GM23338 (cell line): ENCODE data around the gene TBX18. TPM values are rescaled to one million over a fixed set of nuclear protein-coding genes. Genes with fewer than 3 reads are reported as not detected.

Source experiments
- ATAC-seq: fragments of 200-7000 bp; cut with Tn5 transposase; 3 replicates; pipeline ENCODE4 v1.9.1; 2020
- DNase-seq: peaks from one replicate; pipeline ENCODE4 v3.0.0-alpha.2; 2015; ENCODE audit warnings: low spot score
- H2AFZ ChIP-seq: fragments of 200-600 bp; sonication (generic); 2 replicates; pipeline ENCODE4 v1.8.0; 2016; ENCODE audit warnings: antibody characterized with exemption, mild to moderate bottlenecking, moderate library complexity
- H3F3A ChIP-seq: fragments of 200-600 bp; sonication (generic); replicated peaks from 2 replicates; pipeline ENCODE4 v1.8.0; 2017; ENCODE audit warnings: antibody characterized with exemption, mixed run types, low read depth
- H3K27ac ChIP-seq: fragments of 200-600 bp; sonication (generic); 2 replicates; pipeline ENCODE4 v1.6.1; 2016; ENCODE audit warnings: low read depth
- H3K27me3 ChIP-seq: fragments of 200-600 bp; sonication (generic); 2 replicates; pipeline ENCODE4 v1.8.0; 2016; ENCODE audit warnings: mild to moderate bottlenecking, mixed run types, moderate library complexity; ENCODE audit not compliant: insufficient read depth
- H3K36me3 ChIP-seq: fragments of 200-600 bp; sonication (generic); 2 replicates; pipeline ENCODE4 v1.8.0; 2016; ENCODE audit warnings: mild to moderate bottlenecking; ENCODE audit not compliant: insufficient read depth
- H3K4me1 ChIP-seq: fragments of 200-600 bp; sonication (generic); 2 replicates; pipeline ENCODE4 v1.8.0; 2016; ENCODE audit warnings: mild to moderate bottlenecking, moderate library complexity; ENCODE audit not compliant: insufficient read depth
- H3K4me2 ChIP-seq: fragments of 200-600 bp; sonication (generic); 2 replicates; pipeline ENCODE4 v1.7.1; 2017; ENCODE audit warnings: mixed run types
- H3K4me3 ChIP-seq: fragments of 200-600 bp; sonication (generic); 2 replicates; pipeline ENCODE4 v1.6.1; 2016; ENCODE audit warnings: mixed run types
- H3K79me2 ChIP-seq: fragments of 200-600 bp; sonication (generic); replicated peaks from 2 replicates; pipeline ENCODE4 v1.8.0; 2017; ENCODE audit warnings: mild to moderate bottlenecking; ENCODE audit not compliant: insufficient read depth
- H3K9me2 ChIP-seq: fragments of 200-600 bp; sonication (generic); 2 replicates; pipeline ENCODE4 v1.8.0; 2017; ENCODE audit not compliant: insufficient read depth
- H4K20me1 ChIP-seq: fragments of 200-600 bp; sonication (generic); replicated peaks from 2 replicates; pipeline ENCODE4 v1.8.0; 2017; ENCODE audit warnings: mild to moderate bottlenecking; ENCODE audit not compliant: insufficient read depth
- H3K27ac Mint-ChIP-seq: 2 replicates; pipeline ENCODE4 v1.8.0; 2020; ENCODE audit warnings: inconsistent platforms, mild to moderate bottlenecking, moderate library complexity, mixed read lengths
- H3K27me3 Mint-ChIP-seq: 3 replicates; pipeline ENCODE4 v1.8.0; 2022; ENCODE audit warnings: low read depth, mild to moderate bottlenecking, moderate library complexity, mixed read lengths, inconsistent platforms; ENCODE audit not compliant: insufficient read depth, poor library complexity
- H3K36me3 Mint-ChIP-seq: 3 replicates; pipeline ENCODE4 v1.8.0; 2021; ENCODE audit warnings: low read depth, mild to moderate bottlenecking, inconsistent platforms, moderate library complexity, mixed read lengths
- H3K4me1 Mint-ChIP-seq: 3 replicates; pipeline ENCODE4 v1.8.0; 2020; ENCODE audit warnings: mild to moderate bottlenecking, inconsistent platforms, mixed read lengths
- H3K4me3 Mint-ChIP-seq: 3 replicates; pipeline ENCODE4 v1.8.0; 2021; ENCODE audit warnings: moderate library complexity, mild to moderate bottlenecking, inconsistent platforms, mixed read lengths
- H3K9me3 Mint-ChIP-seq: 3 replicates; pipeline ENCODE4 v1.8.0; 2020; ENCODE audit warnings: moderate library complexity, mild to moderate bottlenecking, inconsistent platforms, mixed read lengths
- CREB1 ChIP-seq: fragments of 250-450 bp; sonication (Bioruptor Pico); IDR thresholded peaks from 2 replicates; pipeline ENCODE4 v1.5.0; 2020; ENCODE audit warnings: low read depth, mild to moderate bottlenecking, moderate library complexity
- CTCF ChIP-seq, 2 experiments: fragments of 200-600 bp in 1 of 2; sonication (generic) in 1 of 2; conservative IDR thresholded peaks; 2 replicates each; pipeline versions ENCODE4 v1.5.1 to v1.6.1; 2016 to 2017; ENCODE audit warnings: antibody characterized with exemption in 2 of 2, low read depth in 2 of 2, mild to moderate bottlenecking in 2 of 2, moderate library complexity in 1 of 2
- ETS1 ChIP-seq: IDR thresholded peaks from 2 replicates; pipeline ENCODE4 v1.6.1; 2016; ENCODE audit warnings: antibody characterized with exemption
- EZH2 ChIP-seq: fragments of 200-600 bp; sonication (generic); IDR thresholded peaks from one replicate; pipeline ENCODE4 v1.8.0; 2017; ENCODE audit warnings: antibody characterized with exemption, mild to moderate bottlenecking, low read depth; ENCODE audit not compliant: unreplicated experiment
- EZH2phosphoT487 ChIP-seq: fragments of 200-600 bp; sonication (generic); IDR thresholded peaks from one replicate; pipeline ENCODE4 v1.8.1; 2018; ENCODE audit warnings: antibody characterized with exemption; ENCODE audit not compliant: unreplicated experiment
- NANOG ChIP-seq: IDR thresholded peaks from 2 replicates; pipeline ENCODE4 v1.6.1; 2016; ENCODE audit warnings: antibody characterized with exemption, borderline replicate concordance
- POLR2AphosphoS5 ChIP-seq: IDR thresholded peaks from 2 replicates; pipeline ENCODE4 v1.6.1; 2016; ENCODE audit warnings: antibody characterized with exemption, low read depth
- REST ChIP-seq: IDR thresholded peaks from one replicate; pipeline ENCODE4 v1.6.1; 2018; ENCODE audit warnings: antibody characterized with exemption; ENCODE audit not compliant: unreplicated experiment
- STAT1 ChIP-seq: IDR thresholded peaks from one replicate; pipeline ENCODE4 v1.6.1; 2016; ENCODE audit warnings: antibody characterized with exemption; ENCODE audit not compliant: unreplicated experiment
- ZNF114 ChIP-seq: fragments of 250-450 bp; sonication (Bioruptor Pico); IDR thresholded peaks from 2 replicates; pipeline ENCODE4 v1.5.0; 2020; ENCODE audit warnings: mild to moderate bottlenecking, moderate library complexity
- ZNF462 ChIP-seq: fragments of 250-450 bp; sonication (Bioruptor Pico); IDR thresholded peaks from 2 replicates; pipeline ENCODE4 v1.5.0; 2020; ENCODE audit warnings: mild to moderate bottlenecking, moderate library complexity
- polyA plus RNA-seq: library from polyadenylated mRNA; unstranded; fragments of >200 nt; fragmentation: Nextera tagmentation; extraction: Ambion mirVana; gene quantifications from 2 replicates; pipeline ENCODE4 v1.2.1, GENCODE V29; 2016
- total RNA-seq: library from RNA; depleted of rRNA; stranded (reverse); fragments of >200 nt; shearing (Covaris generic); gene quantifications from 2 replicates; pipeline ENCODE4 v1.2.3, GENCODE V29; 2014

TBX18 gene
- total and polyA plus RNA-seq, 2 experiments from 2014 or later, result 0.03 TPM; not detected in 1

GRCh38 chr6:84749181-84749580 is 15.2 kb downstream of the TBX18 start (continued):
- TF ChIP-seq ETS1 (no peak), STAT1 (no peak), POLR2AphosphoS5 (no peak), ZNF462 (no peak)

GRCh38 chr6:84748376-84748775 is 16.0 kb downstream of the TBX18 start:
- H4K20me1 ChIP-seq, result no peaks in the 10 kb centered on the region
- Mint-ChIP-seq H3K36me3 (no peaks in the 10 kb centered on the region), H3K27ac (no peak overlapping the region), H3K9me3 (no peaks in the 10 kb centered on the region), H3K4me3 (no peak overlapping the region), H3K4me1 (no peaks in the 10 kb centered on the region), H3K27me3 (peaks cover 1% of the 10 kb centered on the region)
- H3K79me2 ChIP-seq, result no peaks in the 10 kb centered on the region
- no peak overlapping the region for H3K4me2 ChIP-seq
- H3K9me2 ChIP-seq, result no peaks in the 10 kb centered on the region
- no peak overlapping the region for H3K27ac ChIP-seq
- H3K27me3 ChIP-seq, result no peaks in the 10 kb centered on the region
- H3K4me3 ChIP-seq, result no peak overlapping the region
- no peaks in the 10 kb centered on the region for H3K4me1 ChIP-seq
- ATAC-seq (no peak), DNase-seq (no peak)
- no peaks in the 10 kb centered on the region for H3K36me3 ChIP-seq
- no peaks in the 10 kb centered on the region for H3F3A ChIP-seq
- no peak overlapping the region for H2AFZ ChIP-seq
- TF ChIP-seq CTCF (conservative IDR thresholded peaks at IDR 0.05; ENCODE audit: low read depth in 2 of 2) (no peak), EZH2phosphoT487 (no peak), REST (no peak), CREB1 (no peak), EZH2 (no peak), ZNF114 (CRISPR knock-in tag) (no peak), NANOG (no peak), ETS1 (no peak)
